ENCODE measurements around the gene CHN2.

- TF ChIP-seq CTCF (IDR thresholded peaks at IDR 0.05) (no peak), EZH2 (IDR thresholded peaks at IDR 0.05; ENCODE audit: borderline replicate concordance, insufficient read depth, low read depth, low read length, poor library complexity, severe bottlenecking) (no peak)
Observed at GRCh38 chr7:29236649-29237048, 42.1 kb downstream of the CHN2 start.

Data from B cell (primary cell).